ENCODE measurements around the gene SRL. TPM values are rescaled to one million over a fixed set of nuclear protein-coding genes. Genes with fewer than 3 reads are reported as not detected.
A peak's percentile ranks its signal among the peaks of the same experiment; 100 is the strongest.

Gene SRL
- total and polyA plus RNA-seq, 4 donors = 0.14 to 0.22 (median 0.17) TPM

GRCh38 chr16:4261557-4262172 lies 19.8 kb upstream of the SRL start:
- Histone ChIP-seq H3K27ac (ENCODE audit: low read depth in 1 of 2, low read length in 2 of 2) (no peak overlapping the region), H3K9ac (ENCODE audit: low read depth in 1 of 2, low read length in 2 of 2) (no peak overlapping the region), H3K27me3 (ENCODE audit: control insufficient read depth in 4 of 4, insufficient read depth in 4 of 4, low read length in 3 of 4) (no peaks in the 10 kb centered on the region), H3K9me3 (ENCODE audit: control insufficient read depth in 4 of 4, low read length in 3 of 4) (no peaks in the 10 kb centered on the region), H3K4me1 (ENCODE audit: control insufficient read depth in 4 of 4, insufficient read depth in 4 of 4, low read length in 3 of 4) (peaks cover 0 to 11% (median 0%) of the 10 kb centered on the region in 4 donors), H3K36me3 (ENCODE audit: control insufficient read depth in 4 of 4, insufficient read depth in 3 of 4, low read depth in 1 of 4, low read length in 3 of 4) (peaks cover 0 to 17% (median 8%) of the 10 kb centered on the region in 4 donors), H3K4me3 (ENCODE audit: low read depth in 1 of 3, low read length in 3 of 3) (no peak overlapping the region)
- no peak for TF ChIP-seq TAF1 (conservative IDR thresholded peaks at IDR 0.05)
- no peak for TF ChIP-seq ZBTB33 (IDR thresholded peaks at IDR 0.05)
- no peak for TF ChIP-seq SP1 (IDR thresholded peaks at IDR 0.05)
- TF ChIP-seq CTCF (IDR thresholded peaks at IDR 0.05; ENCODE audit: low read depth, low read length, missing input control) = peak; percentile 43
- peak; percentile 38 to 69 for TF ChIP-seq RAD21 (IDR thresholded peaks at IDR 0.05)
- 90% methylated on average over 35 of the region's 35 CpGs for WGBS
- peak; percentile 55 for DNase-seq (ENCODE audit: low spot score)

- no peak overlapping the region for H3K9ac ChIP-seq (ENCODE audit: low read depth in 1 of 2, low read length in 2 of 2)
- no peak for TF ChIP-seq SP1 (IDR thresholded peaks at IDR 0.05)
- TF ChIP-seq MAX (IDR thresholded peaks at IDR 0.05) = no peak
- TF ChIP-seq CTCF (IDR thresholded peaks at IDR 0.05; ENCODE audit: low read depth, low read length, missing input control) = no peak
- TF ChIP-seq HNF4G (IDR thresholded peaks at IDR 0.05) = no peak
- no peak for TF ChIP-seq HNF4A (conservative IDR thresholded peaks at IDR 0.05)
- no peak for TF ChIP-seq ZBTB33 (IDR thresholded peaks at IDR 0.05)
- no peak for TF ChIP-seq JUND (IDR thresholded peaks at IDR 0.05)
- TF ChIP-seq RXRA (IDR thresholded peaks at IDR 0.05) = no peak
- TF ChIP-seq YY1 (IDR thresholded peaks at IDR 0.05) = no peak
- no peak for TF ChIP-seq ATF3 (IDR thresholded peaks at IDR 0.05)
- no peak for TF ChIP-seq REST (IDR thresholded peaks at IDR 0.05)
- no peak for TF ChIP-seq GABPA (IDR thresholded peaks at IDR 0.05 in 1 of 2, conservative IDR thresholded peaks at IDR 0.05 in 1 of 2)
- TF ChIP-seq FOXA1 (IDR thresholded peaks at IDR 0.05) = no peak
- TF ChIP-seq RAD21 (IDR thresholded peaks at IDR 0.05) = no peak
- TF ChIP-seq NR2F2 (IDR thresholded peaks at IDR 0.05) = no peak
- H3K36me3 ChIP-seq (ENCODE audit: control insufficient read depth in 4 of 4, insufficient read depth in 3 of 4, low read depth in 1 of 4, low read length in 3 of 4) = peaks cover 0 to 17% (median 8%) of the 10 kb centered on the region in 4 donors
- DNase-seq (ENCODE audit: low spot score) = no peak
- peaks cover 0 to 4% (median 0%) of the 10 kb centered on the region in 4 donors for H3K4me1 ChIP-seq (ENCODE audit: control insufficient read depth in 4 of 4, insufficient read depth in 4 of 4, low read length in 3 of 4)
- no peak overlapping the region for H3K4me3 ChIP-seq (ENCODE audit: low read depth in 1 of 3, low read length in 3 of 3)
- H3K27me3 ChIP-seq (ENCODE audit: control insufficient read depth in 4 of 4, insufficient read depth in 4 of 4, low read length in 3 of 4) = no peaks in the 10 kb centered on the region
- H3K27ac ChIP-seq (ENCODE audit: low read depth in 1 of 2, low read length in 2 of 2) = no peak overlapping the region
- no peaks in the 10 kb centered on the region for H3K9me3 ChIP-seq (ENCODE audit: control insufficient read depth in 4 of 4, low read length in 3 of 4)
- WGBS = 84% methylated on average over 14 of the region's 14 CpGs
Observed at GRCh38 chr16:4260360-4260759, 18.5 kb upstream of the SRL start.

Measured in liver (tissue), 9 donors.